NCI-H1930 (cell line): ENCODE measurements around the gene COPG1.

Experiments
- DNase-seq, 2 experiments: peaks; one replicate each; lab custom pipeline; 2025; lab: John Stamatoyannopoulos, UW

COPG1 gene

DNA sequence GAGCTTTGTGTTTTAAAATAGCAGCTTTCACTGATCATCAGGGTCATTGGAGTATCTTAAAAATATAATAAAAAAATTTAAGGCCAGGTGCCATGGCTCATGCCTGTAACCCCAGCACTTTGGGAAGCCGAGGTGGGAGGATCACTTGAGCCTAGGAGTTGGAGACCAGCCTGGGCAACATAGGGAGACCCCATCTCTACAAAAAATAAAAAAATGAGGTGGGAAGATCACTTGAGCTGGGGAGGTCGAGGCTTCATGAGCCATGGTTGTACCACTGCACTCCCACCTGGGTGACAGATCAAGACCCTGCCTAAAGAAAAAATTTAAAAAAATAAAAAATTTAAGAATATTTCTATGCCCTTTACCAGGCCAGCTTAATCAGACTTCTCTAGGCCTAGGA, 30.8 kb downstream of the COPG1 start:
- DNase-seq = no peak

- DNase-seq = no peak
Measured at GRCh38 chr3:129281726-129282125, 32.3 kb downstream of the COPG1 start.

- no peak for DNase-seq
Measured at GRCh38 chr3:129282727-129283327, 33.4 kb downstream of the COPG1 start.

- DNase-seq = no peak
Measured at GRCh38 chr3:129286081-129286480, 36.7 kb downstream of the COPG1 start.

DNA sequence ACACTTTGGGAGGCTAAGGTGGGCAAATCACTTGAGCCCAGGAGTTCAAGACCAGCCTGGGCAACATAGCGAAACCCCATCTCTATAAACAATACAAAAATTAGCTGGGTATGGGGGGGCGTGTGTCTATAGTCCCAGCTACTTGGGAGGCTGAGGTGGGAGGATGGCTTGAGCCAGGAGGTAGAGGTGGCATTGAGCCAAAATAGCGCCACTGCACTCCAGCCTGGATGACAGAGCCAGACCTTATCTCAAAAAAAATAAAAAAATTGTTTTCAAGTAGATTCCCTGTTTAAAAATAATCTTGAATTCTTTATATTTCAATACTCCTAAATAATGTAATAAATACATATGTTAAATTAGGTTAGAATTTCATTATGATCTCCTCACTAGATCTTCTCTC, 39.0 kb downstream of the COPG1 start:
- no peak for DNase-seq

DNA sequence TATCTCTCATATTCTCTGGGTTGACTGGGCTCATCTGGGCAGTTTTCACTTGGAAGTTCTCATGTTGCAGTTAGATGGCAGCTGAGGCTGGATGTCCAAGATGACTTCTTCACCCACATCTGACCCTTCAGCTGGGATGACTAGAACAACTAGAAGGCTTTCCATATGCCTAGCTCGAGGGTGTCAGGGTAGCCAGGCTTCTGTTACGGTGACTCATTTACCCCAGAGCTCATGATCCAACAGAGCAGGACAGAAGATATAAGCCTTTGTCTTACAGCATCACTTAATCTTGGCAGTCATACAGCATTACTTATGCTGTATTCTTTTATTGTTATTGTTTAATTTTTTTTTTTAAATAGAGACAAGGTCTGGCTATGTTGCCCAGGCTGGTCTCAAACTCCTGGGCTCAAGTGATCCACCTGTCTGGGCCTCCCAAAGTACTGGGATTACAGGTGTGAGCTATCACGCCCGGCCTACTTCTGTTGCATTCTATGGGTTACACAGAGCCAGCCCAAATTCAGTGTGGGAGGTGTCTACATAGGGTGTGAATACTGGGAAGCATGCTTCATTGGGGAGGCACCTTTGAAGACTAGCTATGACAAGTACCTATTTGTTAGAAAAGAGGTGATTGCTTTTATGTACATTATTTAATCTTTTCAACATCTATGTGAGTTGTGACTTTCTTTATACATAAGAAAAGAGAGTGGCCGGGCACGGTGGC, 40.0 kb downstream of the COPG1 start:
- no peak for DNase-seq

DNA sequence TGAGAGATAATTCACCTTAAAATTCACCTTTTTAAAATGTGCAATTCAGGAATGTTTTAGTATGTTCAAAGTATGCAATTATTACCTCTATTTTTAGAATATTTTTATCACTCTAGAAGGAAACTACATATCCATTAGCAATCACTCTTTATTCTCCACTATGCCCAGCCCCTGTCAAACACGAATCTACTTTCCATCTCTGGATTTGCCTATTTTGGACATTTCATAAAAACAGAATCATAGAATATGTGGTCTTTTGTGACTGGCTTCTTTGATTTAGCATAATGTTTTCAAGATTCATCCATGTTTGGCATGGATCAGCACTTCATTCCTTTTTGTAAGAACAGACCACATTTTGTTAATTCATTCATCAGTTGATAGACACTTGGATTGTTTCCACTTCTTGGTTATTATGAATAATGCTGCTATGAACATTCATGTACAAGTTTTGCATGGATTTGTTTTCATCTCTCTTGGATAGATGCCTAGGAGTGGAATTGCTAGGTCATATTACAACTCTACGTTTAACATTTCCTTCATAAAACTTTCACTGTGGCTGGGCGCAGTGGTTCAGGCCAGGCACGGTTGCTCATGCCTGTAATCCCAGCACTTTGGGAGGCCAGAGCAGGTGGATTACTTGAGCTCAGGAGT, 42.0 kb downstream of the COPG1 start:
- DNase-seq = no peak

DNA sequence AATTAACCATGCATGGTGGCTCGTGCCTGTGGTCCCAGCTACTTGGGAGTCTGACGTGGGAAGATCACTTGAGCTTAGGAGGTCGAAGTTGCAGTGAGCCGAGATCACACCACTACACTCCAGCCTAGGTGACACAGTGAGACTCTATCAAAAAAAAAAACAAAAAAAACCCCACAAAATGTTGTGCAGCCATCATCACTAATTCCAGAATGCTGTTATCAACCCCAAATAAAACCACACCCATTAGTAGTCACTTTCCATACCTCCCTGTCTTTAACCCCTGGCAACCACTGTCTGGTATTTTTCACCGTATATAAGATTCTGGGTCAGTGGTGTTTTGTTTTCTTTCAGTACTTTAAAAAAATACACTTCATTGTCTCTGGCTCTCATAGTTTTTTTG, 45.9 kb downstream of the COPG1 start:
- DNase-seq = no peak

- no peak for DNase-seq
Measured at GRCh38 chr3:129304146-129304961, 54.9 kb downstream of the COPG1 start.

- DNase-seq = no peak
Measured at GRCh38 chr3:129304962-129305222, 55.5 kb downstream of the COPG1 start.

GRCh38 chr3:129305592-129306091, 56.2 kb downstream of the COPG1 start:
- DNase-seq = no peak

- no peak for DNase-seq
Measured at GRCh38 chr3:129308636-129309035, 59.2 kb downstream of the COPG1 start.

- no peak for DNase-seq
Measured at GRCh38 chr3:129310111-129311011, 61.0 kb downstream of the COPG1 start.

DNA sequence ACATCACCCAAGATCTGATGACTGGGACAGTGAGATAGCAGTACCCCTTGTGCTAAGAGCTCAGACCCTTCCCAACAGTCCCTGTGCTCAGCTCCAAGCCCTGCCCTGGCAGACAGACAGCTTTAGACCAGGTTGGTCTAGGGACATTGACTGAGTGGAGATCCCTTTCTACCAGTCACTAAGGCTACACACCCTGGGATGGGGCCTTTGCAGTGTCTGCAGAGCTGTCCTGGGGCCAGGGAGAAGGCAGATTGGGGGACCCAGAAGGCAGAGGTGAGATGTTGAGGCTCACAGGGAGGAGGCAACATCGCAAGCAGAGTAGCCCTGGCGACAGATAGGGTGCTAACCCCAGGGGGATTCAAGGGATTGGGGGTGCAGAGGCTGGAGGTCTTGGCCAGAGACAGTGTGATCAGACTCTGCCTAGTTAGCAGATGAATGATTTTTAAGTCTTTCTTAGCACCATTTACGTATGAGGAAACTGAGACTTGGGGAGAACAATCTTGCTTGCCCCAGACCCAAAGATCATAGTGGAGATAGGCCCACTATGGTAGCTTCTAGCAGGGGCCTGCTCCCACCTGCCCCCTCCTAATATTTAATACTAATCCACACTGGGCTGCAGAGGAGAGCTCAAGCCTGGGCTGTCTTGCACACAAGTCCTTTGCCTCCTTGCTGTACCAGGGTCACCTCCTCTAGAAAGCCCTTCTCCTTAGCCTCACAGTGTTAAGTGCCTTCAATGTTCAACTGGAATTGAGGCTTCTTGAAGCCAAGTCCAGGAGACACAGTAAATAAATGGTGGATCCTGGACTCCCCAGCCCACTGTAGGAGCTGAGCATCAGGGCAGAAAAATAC, 61.9 kb downstream of the COPG1 start:
- DNase-seq = no peak

GRCh38 chr3:129312021-129312639, 62.7 kb downstream of the COPG1 start:
- no peak for DNase-seq

DNA sequence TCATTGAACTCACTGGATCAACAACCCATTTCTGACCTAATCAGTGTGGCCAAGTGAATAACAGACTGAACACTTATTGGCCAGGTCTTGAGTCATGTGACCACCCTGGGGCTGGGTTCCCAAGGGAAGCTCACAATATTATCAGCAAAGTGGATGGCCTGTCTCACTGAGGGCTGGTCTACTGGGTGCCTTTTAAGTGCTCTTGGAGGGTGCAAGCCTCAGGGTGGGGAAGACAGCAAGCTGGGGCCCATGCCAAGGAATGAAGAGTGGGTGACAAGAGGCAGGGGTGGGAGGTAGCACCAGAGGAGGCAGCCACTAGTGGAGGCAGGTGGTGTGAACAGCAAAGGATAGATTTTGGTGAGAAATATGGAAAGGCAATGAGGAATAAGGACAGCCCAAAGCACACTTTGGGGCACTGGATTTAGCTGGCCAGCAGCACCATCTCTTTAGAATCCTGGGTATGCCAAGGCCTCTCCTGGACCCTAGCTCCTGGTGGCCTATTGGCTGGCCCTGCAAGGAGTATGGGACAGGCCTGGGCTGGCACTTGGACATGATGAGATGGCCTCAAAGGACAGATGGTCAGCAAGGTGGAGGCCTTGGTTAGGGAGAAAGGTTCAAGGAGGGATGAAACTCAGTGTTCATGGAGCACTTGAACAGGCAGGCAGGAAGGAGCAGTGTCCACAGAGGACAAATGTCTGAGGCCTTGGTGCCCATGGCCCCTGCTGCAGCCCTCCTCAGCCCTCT, 63.4 kb downstream of the COPG1 start:
- no peak for DNase-seq

DNA sequence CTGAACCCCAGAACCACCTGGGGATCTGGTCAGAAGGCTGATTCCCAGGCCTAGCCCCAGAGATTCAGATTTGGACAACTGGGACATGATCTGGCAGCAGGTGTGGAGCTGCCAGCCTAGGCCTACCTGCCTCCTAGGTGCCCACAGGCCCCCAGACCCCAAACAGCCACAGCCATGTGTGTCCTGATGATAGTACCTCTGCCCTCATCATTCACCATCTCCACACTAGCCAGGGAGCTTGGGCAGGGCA, 63.9 kb downstream of the COPG1 start:
- no peak for DNase-seq

DNA sequence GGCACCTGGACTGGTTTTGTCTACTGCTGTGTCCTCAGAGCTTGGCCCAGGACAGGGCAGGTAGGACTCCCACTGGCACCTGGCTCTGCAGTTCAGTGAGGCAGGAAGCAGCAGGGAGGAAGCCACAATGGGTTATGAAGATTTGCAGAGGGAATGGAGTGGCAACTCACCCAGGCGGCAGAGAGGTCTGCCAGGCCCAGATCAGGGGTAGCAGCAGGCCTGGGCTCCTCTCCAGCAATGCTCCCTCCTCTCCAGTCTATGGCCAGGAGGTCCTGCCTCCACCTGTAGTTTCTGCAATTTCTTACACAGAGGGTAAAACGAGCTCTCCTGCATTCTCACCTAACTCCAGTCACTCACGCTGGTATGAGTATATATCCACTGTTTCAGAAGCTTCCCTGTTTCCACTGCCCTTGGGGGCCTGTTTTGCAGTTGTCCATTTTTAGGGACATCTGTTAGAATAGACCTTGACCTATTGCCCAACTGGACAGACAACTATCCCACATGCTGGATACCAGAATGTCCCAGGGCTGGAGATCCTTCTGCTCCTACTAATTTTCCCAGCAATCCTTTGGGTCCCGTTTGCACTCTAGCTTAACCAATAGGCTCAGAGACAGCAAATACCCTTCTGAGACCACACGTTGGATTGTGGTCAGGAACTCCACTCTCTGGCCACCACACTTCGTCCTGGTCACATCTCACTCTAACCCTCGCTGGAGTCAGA, 64.4 kb downstream of the COPG1 start:
- no peak for DNase-seq
